WERI-Rb-1 (cell line): Measurements from ENCODE around the gene CPLX3.
A peak's percentile ranks its signal among the peaks of the same experiment; 100 is the strongest.

ENCODE experiments used
- DNase-seq: peaks from one replicate; pipeline ENCODE4 v3.0.0-alpha.2; 2020
- H3K27ac ChIP-seq: fragments of 250-450 bp; sonication (Bioruptor Pico); 2 replicates; pipeline ENCODE4 v1.5.1; 2020; ENCODE audit warnings: mild to moderate bottlenecking, moderate library complexity
- H3K27me3 ChIP-seq: fragments of 250-450 bp; sonication (Bioruptor Pico); 2 replicates; pipeline ENCODE4 v1.5.1; 2021; ENCODE audit warnings: mild to moderate bottlenecking, low read depth, moderate library complexity; ENCODE audit not compliant: insufficient read depth, severe bottlenecking
- H3K36me3 ChIP-seq: fragments of 250-450 bp; sonication (Bioruptor Pico); 2 replicates; pipeline ENCODE4 v1.5.1; 2020; ENCODE audit warnings: mild to moderate bottlenecking, moderate library complexity
- H3K4me3 ChIP-seq: 2 replicates; pipeline ENCODE4 v1.5.1; 2011; ENCODE audit warnings: low read depth, mild to moderate bottlenecking, control low read depth, low read length
- H3K9me3 ChIP-seq: fragments of 250-450 bp; sonication (Bioruptor Pico); 2 replicates; pipeline ENCODE4 v1.5.1; 2021; ENCODE audit warnings: mild to moderate bottlenecking, moderate library complexity; ENCODE audit not compliant: severe bottlenecking
- CTCF ChIP-seq: IDR thresholded peaks from 2 replicates; pipeline ENCODE4 v1.5.1; 2011; ENCODE audit warnings: low read depth, mild to moderate bottlenecking, control low read depth, inconsistent platforms, low read length

CPLX3 gene

DNA sequence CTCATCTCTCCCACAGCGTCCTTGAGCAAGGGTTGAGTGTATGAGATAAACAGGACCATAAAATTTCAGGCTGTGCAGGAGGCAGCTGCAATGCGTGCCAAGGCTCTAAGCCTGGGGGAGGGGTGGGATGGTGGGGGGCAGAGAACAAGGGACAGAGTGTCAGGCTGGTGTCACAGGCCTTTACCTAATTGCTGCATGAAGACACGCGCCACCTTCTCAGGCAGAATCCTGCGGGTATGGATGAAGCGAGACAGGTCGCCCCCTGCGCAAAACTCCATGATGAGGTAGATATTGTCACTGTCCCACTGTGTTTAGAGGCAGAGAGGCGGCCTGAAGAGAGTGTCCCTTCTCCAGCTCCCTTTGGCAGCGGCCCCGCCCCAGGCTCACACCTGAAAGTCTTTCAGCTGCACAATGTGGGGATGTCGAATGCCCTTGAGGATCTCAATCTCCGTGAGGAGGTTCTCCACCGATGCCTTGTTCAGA lies 15.5 kb downstream of the CPLX3 start:
- TF ChIP-seq CTCF = no peak
- peak overlapping the region; percentile 96 for H3K27ac ChIP-seq
- H3K9me3 ChIP-seq = no peaks in the 10 kb centered on the region
- H3K27me3 ChIP-seq = no peaks in the 10 kb centered on the region
- peak overlapping the region; percentile 71 for H3K4me3 ChIP-seq
- no peak for DNase-seq
- H3K36me3 ChIP-seq = peaks cover 49% of the 10 kb centered on the region

DNA sequence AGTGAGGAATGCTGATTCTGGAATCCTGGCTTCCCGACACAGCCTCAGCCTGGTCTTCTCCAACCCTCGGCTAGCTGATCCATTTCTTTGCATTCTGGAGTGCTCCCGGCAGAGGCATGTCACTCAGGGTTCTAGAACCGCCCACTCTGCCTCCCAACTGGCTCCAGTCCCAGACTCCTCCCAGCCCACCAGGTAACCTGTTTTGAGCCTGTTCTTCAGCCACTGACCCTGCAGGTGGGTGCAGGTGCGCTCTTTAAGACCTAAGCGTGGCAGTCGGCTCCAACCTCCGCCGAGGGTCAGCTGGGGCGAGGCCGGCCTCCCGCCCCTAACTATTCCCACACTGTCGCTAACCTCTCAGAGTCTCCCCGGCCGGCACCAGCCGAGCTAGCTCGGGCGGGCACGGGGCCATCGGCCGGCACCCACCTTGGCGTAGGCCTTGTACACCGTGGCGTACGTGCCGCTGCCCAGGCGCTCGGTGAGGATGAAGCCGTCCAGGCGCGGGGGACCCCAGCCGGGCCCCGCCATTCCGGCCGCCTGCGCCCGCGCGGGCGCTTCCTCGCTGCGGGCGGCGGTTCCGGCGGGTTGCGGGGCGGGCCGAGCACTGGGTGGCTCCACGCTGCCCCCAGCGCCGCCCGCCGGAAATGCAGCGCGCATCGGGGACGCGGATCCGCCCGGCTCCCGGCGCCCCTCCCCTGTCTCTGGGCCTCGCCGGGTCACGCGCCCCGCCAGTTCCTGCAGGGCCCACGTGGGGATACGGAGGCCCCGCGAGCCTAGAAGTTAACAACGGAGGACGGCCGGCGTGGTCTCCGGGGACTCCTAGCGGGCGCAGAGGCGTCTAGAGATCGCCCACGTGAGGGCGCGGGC lies 16.4 kb downstream of the CPLX3 start, which contains the start of gene ULK3:
Gene ULK3, minus strand, starts transcription at position 576 of the 864 bp plus-strand sequence. Its CDS starts 51 bp downstream, at position 525.
- peak; percentile 62 for TF ChIP-seq CTCF
- H3K36me3 ChIP-seq = peaks cover 54% of the 10 kb centered on the region
- H3K27ac ChIP-seq = peak within 1 kb of the TSS; percentile 96
- peak; percentile 90 for DNase-seq
- no peaks in the 10 kb centered on the region for H3K9me3 ChIP-seq
- H3K27me3 ChIP-seq = no peaks in the 10 kb centered on the region
- H3K4me3 ChIP-seq = peak within 1 kb of the TSS; percentile 71

GRCh38 chr15:74843445-74843828 lies 17.0 kb downstream of the CPLX3 start:
- H3K36me3 ChIP-seq = peaks cover 53% of the 10 kb centered on the region
- H3K9me3 ChIP-seq = no peaks in the 10 kb centered on the region
- peak overlapping the region; percentile 62 for H3K4me3 ChIP-seq
- DNase-seq = no peak
- H3K27me3 ChIP-seq = no peaks in the 10 kb centered on the region
- peak overlapping the region; percentile 96 for H3K27ac ChIP-seq
- no peak for TF ChIP-seq CTCF

- Histone ChIP-seq H3K27ac (peak overlapping the region; percentile 96), H3K4me3 (peak overlapping the region; percentile 62), H3K36me3 (peaks cover 53% of the 10 kb centered on the region), H3K27me3 (no peaks in the 10 kb centered on the region), H3K9me3 (no peaks in the 10 kb centered on the region)
- peak; percentile 62 for DNase-seq
- no peak for TF ChIP-seq CTCF
Observed at GRCh38 chr15:74843891-74844299, 17.5 kb downstream of the CPLX3 start.

- Histone ChIP-seq H3K27ac (peak overlapping the region; percentile 96), H3K4me3 (peak overlapping the region; percentile 62), H3K36me3 (peaks cover 55% of the 10 kb centered on the region), H3K9me3 (no peaks in the 10 kb centered on the region), H3K27me3 (no peaks in the 10 kb centered on the region)
- DNase-seq = peak; percentile 82
- TF ChIP-seq CTCF = no peak
Observed at GRCh38 chr15:74844319-74845207, 18.1 kb downstream of the CPLX3 start.
